Fibroblast of skin of back (primary cell): ENCODE measurements around the gene KRTAP12-4.
"Not testable (repeated sequence)": the region's sequence is repeated elsewhere in the genome, so short reads cannot be mapped to it uniquely, and the experiment has no call there.

Source experiments
- DNase-seq: peaks from one replicate; pipeline ENCODE4 v3.0.0-alpha.2; 2013

Gene KRTAP12-4

DNA sequence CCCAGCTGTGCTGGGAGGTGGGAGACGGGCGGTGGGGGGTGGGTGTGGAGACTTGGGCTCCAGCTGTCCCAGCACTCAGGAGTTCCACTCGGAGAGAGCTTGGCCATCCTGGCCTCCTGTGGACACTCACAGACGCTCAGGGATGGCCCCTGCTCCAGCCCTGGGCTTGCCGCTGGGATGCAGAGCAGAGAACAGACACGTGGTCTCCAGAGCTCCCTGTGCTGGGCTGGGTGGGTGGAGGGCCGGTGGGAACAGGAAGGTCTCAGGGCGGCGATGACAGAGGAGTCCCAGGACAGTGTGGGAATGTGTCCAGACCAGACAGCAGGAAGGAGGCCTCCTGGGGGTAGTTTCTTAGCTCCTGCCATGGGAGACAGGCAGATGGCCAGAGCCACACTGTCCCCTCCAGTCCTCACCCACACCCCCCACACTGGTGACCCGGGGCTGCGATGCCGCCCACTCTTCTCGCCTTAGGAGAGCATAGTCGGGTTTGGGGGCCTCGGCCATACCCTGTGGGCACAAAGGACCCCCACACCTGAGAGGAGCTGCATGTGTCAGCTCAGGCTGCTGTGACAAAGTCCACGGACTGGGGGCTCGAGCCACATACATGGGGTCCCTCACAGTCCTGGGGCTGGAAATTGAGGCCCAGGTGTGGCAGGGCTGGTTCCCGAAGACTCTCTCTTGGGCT lies 25.6 kb downstream of the KRTAP12-4 start:
- DNase-seq: no peak

DNA sequence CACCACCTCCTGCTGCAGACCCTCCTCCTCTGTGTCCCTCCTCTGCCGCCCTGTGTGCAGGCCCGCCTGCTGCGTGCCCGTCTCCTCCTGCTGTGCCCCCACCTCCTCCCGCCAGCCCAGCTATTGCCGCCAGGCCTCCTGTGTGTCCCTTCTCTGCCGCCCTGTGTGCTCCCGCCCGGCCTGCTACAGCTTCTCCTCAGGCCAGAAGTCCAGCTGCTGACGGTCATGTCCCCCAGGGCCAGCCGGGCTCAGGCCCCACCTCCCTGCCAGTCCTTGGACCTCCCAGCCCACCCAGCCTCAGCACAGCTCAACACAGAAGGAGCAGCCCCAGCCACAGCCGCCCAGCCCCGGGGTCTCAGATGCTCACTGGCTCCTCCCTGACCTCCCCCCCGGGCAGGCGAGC lies 26.6 kb downstream of the KRTAP12-4 start:
- not testable (repeated sequence) for DNase-seq

DNA sequence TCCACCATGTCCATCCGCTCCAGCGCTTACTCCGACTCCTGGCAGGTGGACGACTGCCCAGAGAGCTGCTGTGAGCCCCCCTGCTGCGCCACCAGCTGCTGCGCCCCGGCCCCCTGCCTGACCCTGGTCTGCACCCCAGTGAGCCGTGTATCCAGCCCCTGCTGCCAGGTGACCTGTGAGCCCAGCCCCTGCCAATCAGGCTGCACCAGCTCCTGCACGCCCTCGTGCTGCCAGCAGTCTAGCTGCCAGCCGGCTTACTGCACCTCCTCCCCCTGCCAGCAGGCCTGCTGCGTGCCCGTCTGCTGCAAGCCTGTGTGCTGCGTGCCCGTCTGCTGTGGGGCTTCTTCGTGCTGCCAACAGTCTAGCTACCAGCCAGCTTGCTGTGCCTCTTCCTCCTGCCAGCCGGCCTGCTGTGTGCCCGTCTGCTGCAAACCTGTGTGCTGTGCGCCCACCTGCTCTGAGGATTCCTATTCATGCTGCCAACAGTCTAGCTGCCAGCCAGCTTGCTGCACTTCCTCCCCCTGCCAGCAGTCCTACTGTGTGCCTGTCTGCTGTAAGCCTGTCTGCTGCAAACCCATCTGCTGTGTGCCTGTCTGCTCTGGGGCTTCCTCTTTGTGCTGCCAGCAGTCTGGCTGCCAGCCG lies 27.2 kb downstream of the KRTAP12-4 start:
- DNase-seq: not testable (repeated sequence)

DNA sequence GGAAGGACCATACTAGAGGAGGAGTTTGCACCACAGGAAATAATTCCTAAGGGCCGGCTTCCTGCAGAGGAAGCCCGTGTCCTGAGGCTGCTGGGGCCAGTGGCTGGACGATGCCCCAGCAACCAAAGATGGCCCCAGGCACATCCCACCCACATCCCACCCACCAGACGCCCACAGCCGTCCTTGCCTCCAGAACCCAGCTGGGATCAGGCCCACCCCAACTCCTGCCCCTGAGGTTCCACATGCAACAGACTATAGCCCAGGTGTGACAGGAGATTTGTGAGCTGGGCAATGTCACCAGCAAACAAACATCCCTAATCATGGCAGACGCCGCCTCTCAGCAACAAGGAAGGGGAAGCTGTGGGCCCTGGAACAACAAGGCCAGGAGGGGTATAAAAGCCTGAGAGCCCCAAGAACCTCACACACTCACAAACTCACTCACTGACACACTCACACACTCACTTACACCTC lies 27.8 kb downstream of the KRTAP12-4 start, which contains the start of gene KRTAP10-9:
Gene KRTAP10-9 (plus strand): TSS at position 421 of the 471 bp plus-strand sequence. CDS start 79 bp downstream, outside the sequence.
- no peak for DNase-seq

DNA sequence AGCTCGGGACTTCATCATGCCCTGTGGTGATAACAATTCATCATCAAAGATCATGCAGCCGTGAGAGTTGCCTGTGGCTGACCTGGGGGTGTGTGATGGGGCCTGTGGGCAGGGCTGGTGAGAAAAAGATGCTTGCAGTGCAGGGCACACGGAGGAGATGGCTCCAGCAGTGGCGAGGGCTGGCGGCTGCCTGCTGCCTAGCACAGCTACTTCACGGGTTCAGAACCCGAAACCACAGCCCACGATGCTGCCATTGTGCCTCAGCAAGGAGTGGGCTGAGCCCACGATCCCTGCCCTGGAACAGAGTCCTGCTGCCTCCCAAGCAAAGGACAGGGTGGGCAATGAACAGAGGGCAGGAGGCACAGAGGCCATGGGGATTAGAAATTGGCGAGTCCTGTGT lies 28.2 kb downstream of the KRTAP12-4 start:
- no peak for DNase-seq

DNA sequence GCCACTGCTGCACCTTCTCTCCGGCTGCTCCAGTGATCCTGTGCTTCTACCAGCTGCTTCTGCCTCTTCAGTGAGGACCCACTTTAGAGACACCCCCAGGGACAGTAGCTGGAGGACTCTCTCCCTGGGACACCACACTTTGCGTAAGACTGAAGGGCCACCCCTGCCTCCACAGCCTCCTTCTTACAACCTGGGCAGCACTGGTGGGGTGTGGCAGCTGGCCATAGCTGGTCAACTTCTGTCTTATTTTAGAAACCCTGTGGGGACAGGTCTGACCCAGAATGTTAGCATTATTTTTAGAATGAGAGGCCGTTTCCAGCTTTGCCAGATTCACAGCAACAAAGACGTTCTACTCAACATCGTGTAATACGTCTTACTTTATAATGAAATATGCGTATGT lies 28.7 kb downstream of the KRTAP12-4 start:
- no peak for DNase-seq

DNA sequence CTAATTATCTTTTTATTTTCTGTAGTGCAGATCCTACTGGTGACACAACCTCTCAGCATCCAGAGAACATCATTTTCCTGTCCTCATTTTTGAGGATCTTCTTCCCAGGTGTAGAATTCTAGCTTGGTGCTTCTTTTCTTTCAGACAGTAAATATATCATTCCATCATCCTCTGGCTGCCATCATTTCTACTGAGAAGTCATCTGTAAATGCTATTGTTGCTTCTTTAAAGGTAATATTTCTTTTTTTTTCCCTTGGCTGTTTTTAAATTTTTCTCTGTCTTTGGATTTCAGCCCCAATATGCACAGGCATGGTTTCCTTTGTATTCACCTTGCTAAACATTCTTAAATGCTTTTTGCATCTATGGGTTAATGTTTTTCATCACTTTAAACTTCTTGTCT lies 30.9 kb downstream of the KRTAP12-4 start:
- no peak for DNase-seq

DNA sequence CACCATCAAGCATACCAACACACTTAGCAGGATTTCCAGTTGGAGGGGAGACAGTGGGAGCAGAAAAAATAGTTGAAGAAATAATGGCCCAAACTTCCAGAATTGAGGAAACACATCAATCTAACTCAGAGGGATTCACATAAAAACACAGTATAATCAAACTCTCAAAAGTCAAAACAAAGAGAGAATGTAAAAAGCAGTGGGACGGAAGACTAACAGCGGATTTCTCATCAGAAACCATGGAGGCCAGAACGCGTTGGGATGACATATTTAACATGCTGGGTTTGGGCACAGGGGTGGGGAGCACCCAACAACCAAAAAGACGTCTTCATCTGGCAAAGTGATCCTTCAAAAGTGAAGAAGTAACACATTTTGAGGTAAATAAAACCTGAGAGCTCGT lies 34.6 kb downstream of the KRTAP12-4 start:
- no peak for DNase-seq

DNA sequence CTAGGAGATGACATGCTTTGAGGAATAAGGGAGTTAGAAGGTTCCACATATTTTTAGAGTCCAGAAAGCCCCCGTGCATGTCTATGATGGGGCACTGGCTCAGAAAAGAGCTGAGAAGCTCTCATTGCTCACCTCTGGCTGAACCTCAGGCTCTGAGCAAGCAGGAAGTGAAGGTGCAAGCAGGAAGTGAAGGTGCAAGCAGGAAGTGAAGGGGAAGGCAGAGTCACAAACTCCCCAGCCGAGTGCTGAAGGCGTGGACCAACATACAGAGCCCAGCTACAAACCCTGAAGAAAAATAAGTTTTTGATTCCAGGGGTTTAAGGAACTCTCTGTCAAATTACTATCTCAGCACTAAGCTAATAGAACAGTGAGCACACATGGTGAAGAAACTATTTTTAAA lies 35.5 kb downstream of the KRTAP12-4 start:
- DNase-seq: no peak

DNA sequence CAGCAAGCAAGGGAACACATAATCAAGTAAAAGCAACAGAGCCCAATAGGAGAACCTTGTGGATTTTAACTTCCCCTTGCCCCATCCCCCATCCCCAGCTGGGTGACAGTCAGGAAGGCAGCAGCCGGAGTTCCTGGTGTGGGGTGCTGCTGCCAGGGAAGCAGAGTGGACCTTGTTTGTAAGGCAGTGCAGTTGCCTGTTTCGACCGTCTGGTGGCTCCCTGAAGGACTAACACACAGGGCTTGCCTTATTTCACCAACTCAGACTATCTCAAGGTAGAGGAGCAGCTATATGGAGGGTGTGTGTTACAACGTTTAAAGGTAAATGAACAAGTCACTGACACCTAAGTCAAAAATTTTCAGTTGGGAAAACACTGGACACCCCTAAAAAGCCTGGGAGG lies 36.0 kb downstream of the KRTAP12-4 start:
- no peak for DNase-seq

DNA sequence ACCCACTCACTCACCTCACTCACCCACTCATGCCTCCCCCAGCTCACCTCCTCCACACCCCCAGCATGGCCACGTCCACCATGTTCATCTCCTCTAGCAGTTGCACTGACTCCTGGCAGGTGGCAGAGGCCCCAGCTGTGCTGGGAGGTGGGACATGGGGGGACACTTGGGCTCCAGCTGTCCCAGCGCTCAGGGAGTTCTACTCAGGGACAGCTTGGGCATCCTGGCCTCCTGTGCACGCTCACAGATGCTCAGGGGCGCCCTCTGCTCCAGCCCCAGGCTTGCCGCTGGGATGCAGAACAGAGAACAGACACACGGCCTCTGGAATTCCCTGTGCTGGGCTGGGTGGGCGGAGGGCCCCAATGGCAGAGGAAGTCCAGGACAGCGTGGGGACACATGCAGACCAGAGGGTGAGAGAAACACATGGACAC lies 37.4 kb downstream of the KRTAP12-4 start:
- no peak for DNase-seq

DNA sequence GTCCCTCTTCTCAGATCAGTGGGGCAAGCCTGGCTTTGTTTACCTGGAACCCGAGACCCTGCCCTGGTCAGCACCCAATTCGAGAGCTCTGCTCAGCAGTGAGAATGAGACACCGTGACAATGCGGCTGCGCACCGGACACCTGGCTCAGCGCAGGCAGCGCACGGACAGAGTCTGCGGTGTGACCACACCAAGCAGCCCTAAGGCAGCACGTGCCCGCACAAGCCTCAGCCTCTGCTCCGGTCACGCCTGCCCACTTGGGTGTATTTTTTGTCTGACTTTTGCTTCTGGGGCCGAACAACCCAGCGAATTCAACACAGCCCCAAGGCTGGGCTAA lies 37.9 kb downstream of the KRTAP12-4 start:
- DNase-seq: no peak

DNA sequence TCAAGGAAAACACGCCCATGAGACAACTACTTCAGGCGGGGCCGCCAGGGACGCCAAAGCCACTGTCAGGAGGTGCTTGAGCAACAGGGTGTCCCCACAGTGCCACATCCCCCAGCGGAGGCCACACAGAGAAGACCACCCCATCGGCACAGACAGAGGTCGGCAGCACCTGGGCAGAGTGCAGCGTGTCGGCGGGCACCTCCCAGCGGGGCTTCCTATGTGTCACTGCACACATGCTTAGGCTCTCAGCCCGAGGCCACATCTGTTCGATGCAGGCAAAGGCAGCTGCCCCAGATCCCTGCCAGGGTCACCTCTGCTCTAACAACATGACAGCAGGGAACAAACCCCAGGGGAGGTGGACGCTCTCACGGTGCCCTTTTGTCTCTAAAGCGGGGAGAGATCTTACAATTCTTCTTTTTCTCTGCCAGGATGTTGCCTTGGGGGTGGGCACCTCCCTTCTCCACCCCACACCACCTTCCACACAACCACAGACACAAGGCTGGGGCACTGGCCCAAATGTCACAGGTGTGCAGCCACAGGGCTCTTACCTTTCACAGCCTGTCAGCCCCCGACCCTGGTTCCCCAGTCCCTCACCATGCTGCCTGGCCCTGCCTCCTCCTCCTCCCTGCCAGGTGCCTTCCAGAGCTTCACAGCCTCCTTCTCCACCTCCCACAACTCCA lies 38.4 kb downstream of the KRTAP12-4 start:
- no peak for DNase-seq

DNA sequence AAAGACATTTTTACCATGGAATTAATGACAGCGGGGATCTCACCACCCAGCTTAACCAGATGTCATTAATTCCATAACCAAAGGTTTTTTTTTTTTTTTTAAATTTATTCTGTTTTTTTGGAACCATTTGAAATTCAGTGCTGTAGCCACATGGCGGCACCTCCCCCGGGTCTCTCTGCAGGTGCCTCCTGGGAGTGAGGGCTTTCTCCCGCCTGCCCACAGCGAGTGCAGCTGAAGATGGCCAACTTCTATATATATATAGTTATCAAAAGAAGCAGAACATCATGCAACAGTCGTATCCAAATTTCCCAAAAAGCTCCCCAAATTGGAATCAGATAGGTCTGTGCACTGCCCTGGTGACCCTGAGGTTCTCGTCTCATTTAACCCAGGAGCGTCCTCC lies 39.0 kb downstream of the KRTAP12-4 start:
- DNase-seq: no peak

DNA sequence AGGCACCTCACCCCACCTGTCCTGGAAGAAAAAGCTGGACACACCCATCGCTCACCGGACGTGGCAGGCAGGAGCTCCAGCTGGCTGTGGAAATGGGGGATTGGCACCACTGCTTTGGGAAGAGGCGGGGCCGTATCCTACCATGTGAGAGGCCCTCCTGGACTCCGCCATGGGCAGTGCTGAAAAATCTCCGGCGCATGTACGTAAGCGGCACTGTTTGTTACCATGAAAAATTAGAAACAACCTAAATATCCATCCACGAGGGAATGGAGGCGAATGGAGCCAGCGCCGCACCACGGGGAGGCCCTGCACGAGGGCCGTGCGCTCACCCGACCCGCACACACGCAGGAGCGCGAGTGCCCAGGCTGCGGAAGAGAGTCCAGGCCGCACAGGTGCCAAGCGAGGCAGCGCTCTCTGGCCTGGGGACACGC lies 39.5 kb downstream of the KRTAP12-4 start:
- DNase-seq: no peak

DNA sequence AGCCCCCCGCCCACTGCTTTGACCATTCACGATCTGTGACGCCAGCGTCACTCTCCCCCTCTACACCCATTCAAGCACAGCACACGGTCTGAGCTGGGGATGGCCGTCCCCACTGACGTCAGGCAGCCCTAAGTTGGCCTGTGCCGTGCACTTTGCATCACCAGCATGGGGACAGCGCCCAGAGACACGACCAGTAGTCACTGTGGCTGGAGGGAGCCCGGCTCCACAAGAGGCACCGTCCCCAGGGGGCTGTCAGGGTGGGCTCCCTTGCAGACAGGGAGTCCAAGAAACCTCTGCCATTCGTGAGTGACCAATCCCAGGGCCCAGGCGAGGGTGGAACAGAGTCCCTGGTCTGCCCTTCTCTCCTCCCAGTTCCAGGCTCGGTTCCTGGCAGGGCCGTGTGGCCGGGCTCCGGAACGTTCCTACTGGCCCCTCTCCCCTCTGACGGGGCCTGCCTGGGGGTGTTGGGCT lies 40.3 kb downstream of the KRTAP12-4 start:
- DNase-seq: no peak

DNA sequence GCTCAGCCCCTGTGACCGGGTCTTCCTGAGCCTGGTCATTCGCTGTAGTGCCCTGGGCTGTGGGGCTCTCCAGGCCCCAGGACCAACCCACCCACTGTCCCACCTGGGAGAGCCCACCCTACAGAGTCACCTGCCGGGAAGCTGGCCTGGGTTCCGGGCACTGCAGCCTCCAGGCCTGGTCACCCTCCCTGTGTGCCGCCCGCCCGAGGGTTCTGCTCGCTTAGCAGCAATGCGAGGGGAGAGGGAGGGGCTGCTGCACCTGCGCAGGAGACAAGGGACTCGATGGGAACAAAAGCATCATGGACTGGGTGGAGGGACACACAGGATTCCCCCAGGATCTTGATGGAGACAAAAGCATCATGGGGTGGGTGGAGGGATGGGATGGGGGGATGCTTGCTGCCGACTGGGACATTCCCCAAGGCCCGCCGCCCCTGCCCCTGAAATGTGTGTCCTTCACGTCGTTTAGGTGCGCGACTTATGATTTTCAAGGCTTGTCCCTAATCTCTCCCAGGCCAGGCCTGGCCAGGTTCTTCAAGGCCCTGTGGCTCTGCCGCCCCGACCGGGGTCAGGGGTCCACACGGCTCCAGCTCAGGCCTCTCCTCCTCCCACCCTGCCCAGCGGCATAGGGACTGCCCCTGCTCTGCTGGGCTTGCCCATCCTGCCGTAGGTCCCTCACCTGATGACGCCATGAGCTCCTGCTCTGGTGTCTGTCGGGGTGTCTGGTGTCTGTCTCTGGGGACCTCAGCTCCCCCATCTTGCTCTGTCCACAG lies 40.9 kb downstream of the KRTAP12-4 start:
- no peak for DNase-seq

DNA sequence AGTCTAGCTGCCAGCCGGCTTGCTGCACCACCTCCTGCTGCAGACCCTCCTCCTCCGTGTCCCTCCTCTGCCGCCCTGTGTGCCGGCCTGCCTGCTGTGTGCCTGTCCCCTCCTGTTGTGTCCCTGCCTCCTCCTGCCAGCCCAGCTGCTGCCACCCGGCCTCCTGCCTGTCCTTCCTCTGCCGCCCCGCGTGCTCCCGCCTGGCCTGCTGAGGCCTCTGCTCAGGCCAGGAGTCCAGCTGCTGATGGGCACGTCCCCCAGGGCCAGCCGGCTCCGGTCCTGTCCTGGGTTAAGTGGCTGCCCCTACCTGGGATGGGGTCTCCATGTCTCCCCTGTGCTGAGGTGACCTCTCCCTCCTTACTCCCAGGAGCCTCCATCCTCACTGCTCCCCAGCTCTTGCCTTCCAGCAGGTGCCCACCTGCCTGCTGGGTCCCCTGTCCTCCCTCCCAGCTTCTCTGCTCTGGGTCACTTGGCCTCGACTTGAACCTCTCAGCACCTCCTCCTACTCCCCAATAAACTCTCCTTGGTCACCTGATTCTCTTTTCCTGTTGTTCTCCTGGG lies 41.7 kb downstream of the KRTAP12-4 start:
- no peak for DNase-seq

DNA sequence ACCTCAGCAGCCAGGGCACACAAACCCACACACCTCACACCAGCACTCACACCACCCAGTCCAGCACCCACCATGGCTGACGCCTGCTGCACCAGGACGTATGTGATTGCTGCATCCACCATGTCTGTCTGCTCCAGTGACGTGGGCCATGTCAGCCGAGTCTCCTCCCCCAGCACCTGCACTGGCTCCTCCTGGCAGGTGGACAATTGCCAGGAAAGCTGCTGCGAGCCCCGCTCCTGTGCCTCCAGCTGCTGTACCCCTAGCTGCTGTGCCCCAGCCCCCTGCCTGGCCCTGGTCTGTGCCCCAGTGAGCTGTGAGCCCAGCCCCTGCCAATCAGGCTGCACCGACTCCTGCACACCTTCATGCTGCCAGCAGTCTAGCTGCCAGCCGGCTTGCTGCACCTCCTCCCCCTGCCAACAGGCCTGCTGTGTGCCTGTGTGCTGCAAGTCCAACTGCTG lies 42.4 kb downstream of the KRTAP12-4 start, which contains the start of gene KRTAP10-8:
Gene KRTAP10-8 (plus strand): TSS at position 51 of the 458 bp plus-strand sequence. CDS start 22 bp downstream, at position 73.
- no peak for DNase-seq

DNA sequence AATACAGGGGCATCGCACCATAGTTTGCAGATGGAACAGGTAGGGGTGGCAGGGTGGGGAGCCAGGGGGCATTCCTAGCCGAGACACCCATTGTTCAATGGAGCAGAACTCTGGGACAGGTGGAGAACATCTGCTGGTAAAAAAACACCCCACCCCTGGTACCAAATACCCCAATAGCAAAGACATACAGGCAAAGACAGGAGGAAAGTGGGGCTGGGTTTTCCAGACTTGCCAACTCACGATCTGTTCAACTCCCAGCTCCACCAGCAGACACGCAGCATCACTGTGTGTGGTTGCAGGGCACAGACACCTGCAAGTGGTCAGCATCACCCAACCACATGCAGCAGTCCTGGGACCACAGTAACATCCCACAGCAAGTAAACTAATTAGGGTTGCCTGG lies 42.9 kb downstream of the KRTAP12-4 start:
- no peak for DNase-seq

DNA sequence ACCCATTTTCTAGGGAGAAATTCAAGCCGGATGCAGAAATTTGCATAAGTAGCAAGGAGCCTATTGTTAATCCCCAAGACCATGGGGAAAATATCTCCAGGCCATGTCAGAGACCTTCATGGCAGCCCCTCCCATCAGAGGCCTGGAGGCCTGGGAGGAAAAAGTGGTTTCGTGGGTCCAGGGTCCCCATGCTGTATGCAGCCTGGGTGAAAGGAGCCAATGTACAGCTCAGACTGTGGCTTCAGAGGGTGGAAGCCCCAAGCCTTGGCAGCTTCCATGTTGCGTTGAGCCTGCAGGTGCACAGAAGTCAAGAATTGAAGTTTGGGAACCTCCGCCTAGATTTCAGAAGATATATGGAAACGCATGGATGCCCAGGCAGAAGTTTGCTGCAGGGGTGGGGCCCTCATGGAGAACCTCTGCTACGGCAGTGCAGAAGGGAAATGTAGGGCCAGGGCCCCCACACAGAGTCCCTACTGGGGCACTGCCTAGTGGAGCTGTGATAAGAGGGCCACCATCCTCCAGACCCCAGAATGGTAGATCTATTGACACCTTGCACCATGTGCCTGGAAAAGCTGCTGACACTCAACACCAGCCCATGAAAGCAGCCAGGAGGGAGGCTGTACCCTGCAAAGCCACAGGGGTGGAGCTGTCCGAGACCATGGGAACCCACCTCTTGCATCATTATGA lies 44.2 kb downstream of the KRTAP12-4 start:
- DNase-seq: not testable (repeated sequence)

DNA sequence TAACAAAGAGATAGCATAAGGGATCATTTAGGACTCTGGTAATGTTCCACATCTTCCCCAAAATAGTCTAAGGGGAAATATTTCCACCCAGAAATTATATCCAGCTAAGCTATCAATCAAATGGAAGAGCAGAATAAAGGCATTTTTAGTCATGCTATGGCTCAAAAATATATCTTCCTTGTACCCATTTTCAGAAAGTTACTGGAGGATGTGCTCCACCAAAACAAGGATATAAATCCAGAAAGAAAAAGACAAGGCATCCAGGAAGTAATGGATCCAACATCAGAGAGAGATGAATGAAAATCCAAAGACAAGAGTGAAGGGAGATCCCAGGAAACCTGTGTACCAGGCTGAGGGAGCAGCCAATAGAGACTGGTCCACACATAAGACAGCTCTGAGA lies 45.3 kb downstream of the KRTAP12-4 start:
- no peak for DNase-seq
